Measurements from ENCODE around the gene EMP3. TPM values are rescaled to one million over a fixed set of nuclear protein-coding genes. Genes with fewer than 3 reads are reported as not detected.
A peak's percentile ranks its signal among the peaks of the same experiment; 100 is the strongest.
"Not testable (repeated sequence)": the region's sequence is repeated elsewhere in the genome, so short reads cannot be mapped to it uniquely, and the experiment has no call there.

Gene EMP3
- polyA plus RNA-seq, 1 donor: 43.6 TPM

- DNase-seq: no peak
- Histone ChIP-seq H3K4me1 (ENCODE audit: control insufficient read depth, insufficient read depth, low read length) (peaks cover 2% of the 10 kb centered on the region), H3K27me3 (ENCODE audit: control insufficient read depth, insufficient read depth, low read length) (no peaks in the 10 kb centered on the region), H3K36me3 (ENCODE audit: control insufficient read depth, insufficient read depth, low read length) (no peaks in the 10 kb centered on the region), H3K4me3 (ENCODE audit: low read length) (no peak overlapping the region), H3K27ac (ENCODE audit: low read length) (no peak overlapping the region), H3K9me3 (ENCODE audit: control insufficient read depth, low read depth, low read length) (no peaks in the 10 kb centered on the region)
- no CpG with 5 or more reads among the region's 11 CpGs for WGBS (ENCODE audit: insufficient coverage, low lambda C conversion rate)
These were observed 14.0 kb upstream of the EMP3 start for GRCh38 chr19:48311384-48311783.

GRCh38 chr19:48315712-48316111 is 9.6 kb upstream of the EMP3 start:
- H3K36me3 ChIP-seq (ENCODE audit: control insufficient read depth, insufficient read depth, low read length): no peaks in the 10 kb centered on the region
- H3K27me3 ChIP-seq (ENCODE audit: control insufficient read depth, insufficient read depth, low read length): no peaks in the 10 kb centered on the region
- no peak for DNase-seq
- peaks cover 16% of the 10 kb centered on the region for H3K4me1 ChIP-seq (ENCODE audit: control insufficient read depth, insufficient read depth, low read length)
- no peaks in the 10 kb centered on the region for H3K9me3 ChIP-seq (ENCODE audit: control insufficient read depth, low read depth, low read length)
- WGBS (ENCODE audit: insufficient coverage, low lambda C conversion rate): 100% methylated on average over 1 of the region's 7 CpGs
- H3K4me3 ChIP-seq (ENCODE audit: low read length): no peak overlapping the region
- no peak overlapping the region for H3K27ac ChIP-seq (ENCODE audit: low read length)

GRCh38 chr19:48317708-48317960 is 7.7 kb upstream of the EMP3 start:
- H3K36me3 ChIP-seq (ENCODE audit: control insufficient read depth, insufficient read depth, low read length); H3K9me3 ChIP-seq (ENCODE audit: control insufficient read depth, low read depth, low read length); DNase-seq; H3K27me3 ChIP-seq (ENCODE audit: control insufficient read depth, insufficient read depth, low read length); H3K4me3 ChIP-seq (ENCODE audit: low read length): not testable (repeated sequence)
- Histone ChIP-seq H3K27ac (ENCODE audit: low read length) (peak overlapping the region; percentile 56), H3K4me1 (ENCODE audit: control insufficient read depth, insufficient read depth, low read length) (peaks cover 24% of the 10 kb centered on the region)
- WGBS (ENCODE audit: insufficient coverage, low lambda C conversion rate): no CpG with 5 or more reads among the region's 9 CpGs

GRCh38 chr19:48318286-48318987 is 6.9 kb upstream of the EMP3 start:
- WGBS (ENCODE audit: insufficient coverage, low lambda C conversion rate): no CpG with 5 or more reads among the region's 21 CpGs
- Histone ChIP-seq H3K27me3 (ENCODE audit: control insufficient read depth, insufficient read depth, low read length) (no peaks in the 10 kb centered on the region), H3K9me3 (ENCODE audit: control insufficient read depth, low read depth, low read length) (no peaks in the 10 kb centered on the region), H3K4me3 (ENCODE audit: low read length) (no peak overlapping the region), H3K27ac (ENCODE audit: low read length) (no peak overlapping the region), H3K36me3 (ENCODE audit: control insufficient read depth, insufficient read depth, low read length) (no peaks in the 10 kb centered on the region), H3K4me1 (ENCODE audit: control insufficient read depth, insufficient read depth, low read length) (peaks cover 26% of the 10 kb centered on the region)
- DNase-seq: no peak

- Histone ChIP-seq H3K27ac (ENCODE audit: low read length) (no peak overlapping the region), H3K4me3 (ENCODE audit: low read length) (no peak overlapping the region), H3K4me1 (ENCODE audit: control insufficient read depth, insufficient read depth, low read length) (peaks cover 26% of the 10 kb centered on the region), H3K9me3 (ENCODE audit: control insufficient read depth, low read depth, low read length) (no peaks in the 10 kb centered on the region), H3K36me3 (ENCODE audit: control insufficient read depth, insufficient read depth, low read length) (no peaks in the 10 kb centered on the region), H3K27me3 (ENCODE audit: control insufficient read depth, insufficient read depth, low read length) (no peaks in the 10 kb centered on the region)
- DNase-seq: peak; percentile 76 to 77
- no CpG with 5 or more reads among the region's 16 CpGs for WGBS (ENCODE audit: insufficient coverage, low lambda C conversion rate)
These were observed 5.5 kb upstream of the EMP3 start for GRCh38 chr19:48319647-48320541.

GRCh38 chr19:48321372-48321621 is 4.1 kb upstream of the EMP3 start:
- H3K9me3 ChIP-seq (ENCODE audit: control insufficient read depth, low read depth, low read length): no peaks in the 10 kb centered on the region
- H3K27ac ChIP-seq (ENCODE audit: low read length): peak overlapping the region; percentile 93
- no peaks in the 10 kb centered on the region for H3K27me3 ChIP-seq (ENCODE audit: control insufficient read depth, insufficient read depth, low read length)
- WGBS (ENCODE audit: insufficient coverage, low lambda C conversion rate): no CpG with 5 or more reads among the region's 22 CpGs
- peaks cover 38% of the 10 kb centered on the region for H3K4me1 ChIP-seq (ENCODE audit: control insufficient read depth, insufficient read depth, low read length)
- peak; percentile 94 to 95 for DNase-seq
- no peaks in the 10 kb centered on the region for H3K36me3 ChIP-seq (ENCODE audit: control insufficient read depth, insufficient read depth, low read length)
- peak overlapping the region; percentile 66 for H3K4me3 ChIP-seq (ENCODE audit: low read length)

- peak; percentile 98 to 99 for DNase-seq
- no peaks in the 10 kb centered on the region for H3K9me3 ChIP-seq (ENCODE audit: control insufficient read depth, low read depth, low read length)
- H3K27ac ChIP-seq (ENCODE audit: low read length): peak overlapping the region; percentile 93
- no peaks in the 10 kb centered on the region for H3K36me3 ChIP-seq (ENCODE audit: control insufficient read depth, insufficient read depth, low read length)
- H3K4me3 ChIP-seq (ENCODE audit: low read length): peak overlapping the region; percentile 66
- H3K27me3 ChIP-seq (ENCODE audit: control insufficient read depth, insufficient read depth, low read length): no peaks in the 10 kb centered on the region
- peaks cover 36% of the 10 kb centered on the region for H3K4me1 ChIP-seq (ENCODE audit: control insufficient read depth, insufficient read depth, low read length)
- WGBS (ENCODE audit: insufficient coverage, low lambda C conversion rate): 5% methylated on average over 4 of the region's 63 CpGs
These were observed 3.4 kb upstream of the EMP3 start for GRCh38 chr19:48321622-48322591.

- peak overlapping the region; percentile 75 for H3K4me3 ChIP-seq (ENCODE audit: low read length)
- H3K27ac ChIP-seq (ENCODE audit: low read length): peak overlapping the region; percentile 37
- H3K27me3 ChIP-seq (ENCODE audit: control insufficient read depth, insufficient read depth, low read length): no peaks in the 10 kb centered on the region
- peaks cover 36% of the 10 kb centered on the region for H3K4me1 ChIP-seq (ENCODE audit: control insufficient read depth, insufficient read depth, low read length)
- no peaks in the 10 kb centered on the region for H3K36me3 ChIP-seq (ENCODE audit: control insufficient read depth, insufficient read depth, low read length)
- no CpG with 5 or more reads among the region's 15 CpGs for WGBS (ENCODE audit: insufficient coverage, low lambda C conversion rate)
- no peaks in the 10 kb centered on the region for H3K9me3 ChIP-seq (ENCODE audit: control insufficient read depth, low read depth, low read length)
- DNase-seq: peak in 1 of 2 donors; percentile 62
These were observed 4.0 kb downstream of the EMP3 start for GRCh38 chr19:48329167-48329891.

- Histone ChIP-seq H3K4me1 (ENCODE audit: control insufficient read depth, insufficient read depth, low read length) (peaks cover 35% of the 10 kb centered on the region), H3K4me3 (ENCODE audit: low read length) (peak overlapping the region; percentile 75), H3K27me3 (ENCODE audit: control insufficient read depth, insufficient read depth, low read length) (no peaks in the 10 kb centered on the region), H3K27ac (ENCODE audit: low read length) (peak overlapping the region; percentile 64), H3K9me3 (ENCODE audit: control insufficient read depth, low read depth, low read length) (no peaks in the 10 kb centered on the region), H3K36me3 (ENCODE audit: control insufficient read depth, insufficient read depth, low read length) (no peaks in the 10 kb centered on the region)
- peak; percentile 88 to 93 for DNase-seq
- no CpG with 5 or more reads among the region's 41 CpGs for WGBS (ENCODE audit: insufficient coverage, low lambda C conversion rate)
These were observed 4.8 kb downstream of the EMP3 start for GRCh38 chr19:48330012-48330681.

Data from large intestine (tissue), 3 donors.